HG03469 (cell line): ENCODE data around the gene SLC4A3.
A peak's percentile ranks its signal among the peaks of the same experiment; 100 is the strongest.

Experiments
- ATAC-seq: cut with Tn5 transposase; IDR thresholded peaks from one replicate; pipeline ENCODE4 v1.9.1; 2021; ENCODE audit warnings: mild to moderate bottlenecking, moderate library complexity, moderate number of reproducible peaks; ENCODE audit not compliant: unreplicated experiment

The SLC4A3 gene, protein sequence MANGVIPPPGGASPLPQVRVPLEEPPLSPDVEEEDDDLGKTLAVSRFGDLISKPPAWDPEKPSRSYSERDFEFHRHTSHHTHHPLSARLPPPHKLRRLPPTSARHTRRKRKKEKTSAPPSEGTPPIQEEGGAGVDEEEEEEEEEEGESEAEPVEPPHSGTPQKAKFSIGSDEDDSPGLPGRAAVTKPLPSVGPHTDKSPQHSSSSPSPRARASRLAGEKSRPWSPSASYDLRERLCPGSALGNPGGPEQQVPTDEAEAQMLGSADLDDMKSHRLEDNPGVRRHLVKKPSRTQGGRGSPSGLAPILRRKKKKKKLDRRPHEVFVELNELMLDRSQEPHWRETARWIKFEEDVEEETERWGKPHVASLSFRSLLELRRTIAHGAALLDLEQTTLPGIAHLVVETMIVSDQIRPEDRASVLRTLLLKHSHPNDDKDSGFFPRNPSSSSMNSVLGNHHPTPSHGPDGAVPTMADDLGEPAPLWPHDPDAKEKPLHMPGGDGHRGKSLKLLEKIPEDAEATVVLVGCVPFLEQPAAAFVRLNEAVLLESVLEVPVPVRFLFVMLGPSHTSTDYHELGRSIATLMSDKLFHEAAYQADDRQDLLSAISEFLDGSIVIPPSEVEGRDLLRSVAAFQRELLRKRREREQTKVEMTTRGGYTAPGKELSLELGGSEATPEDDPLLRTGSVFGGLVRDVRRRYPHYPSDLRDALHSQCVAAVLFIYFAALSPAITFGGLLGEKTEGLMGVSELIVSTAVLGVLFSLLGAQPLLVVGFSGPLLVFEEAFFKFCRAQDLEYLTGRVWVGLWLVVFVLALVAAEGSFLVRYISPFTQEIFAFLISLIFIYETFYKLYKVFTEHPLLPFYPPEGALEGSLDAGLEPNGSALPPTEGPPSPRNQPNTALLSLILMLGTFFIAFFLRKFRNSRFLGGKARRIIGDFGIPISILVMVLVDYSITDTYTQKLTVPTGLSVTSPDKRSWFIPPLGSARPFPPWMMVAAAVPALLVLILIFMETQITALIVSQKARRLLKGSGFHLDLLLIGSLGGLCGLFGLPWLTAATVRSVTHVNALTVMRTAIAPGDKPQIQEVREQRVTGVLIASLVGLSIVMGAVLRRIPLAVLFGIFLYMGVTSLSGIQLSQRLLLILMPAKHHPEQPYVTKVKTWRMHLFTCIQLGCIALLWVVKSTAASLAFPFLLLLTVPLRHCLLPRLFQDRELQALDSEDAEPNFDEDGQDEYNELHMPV

GRCh38 chr2:219627103-219628100, at the start of gene SLC4A3:
TSS of gene SLC4A3 (plus strand) at chr2:219627630. CDS start at chr2:219627993, 363 bp downstream.
- ATAC-seq: no peak

- ATAC-seq: no peak
These were observed 48.4 kb upstream of the SLC4A3 start for GRCh38 chr2:219578811-219579613.

DNA sequence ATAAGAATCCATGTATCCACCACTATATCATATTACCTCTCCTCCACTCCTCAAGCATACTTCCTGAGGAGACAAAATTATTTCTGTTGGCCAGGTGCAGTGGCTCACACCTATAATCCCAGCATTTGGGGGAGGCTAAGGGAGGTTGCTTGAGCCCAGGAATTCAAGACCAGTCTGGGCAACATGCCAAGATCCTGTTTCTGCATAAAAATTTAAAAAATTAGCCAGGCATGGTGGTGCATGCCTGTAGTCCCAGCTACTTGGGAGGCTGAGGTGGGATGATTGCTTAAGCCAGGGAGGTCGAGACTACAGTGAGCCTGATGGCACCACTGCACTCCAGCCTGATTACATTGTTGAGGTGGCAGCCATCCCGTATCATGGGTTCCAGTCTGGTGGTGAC, 46.1 kb upstream of the SLC4A3 start:
- no peak for ATAC-seq

DNA sequence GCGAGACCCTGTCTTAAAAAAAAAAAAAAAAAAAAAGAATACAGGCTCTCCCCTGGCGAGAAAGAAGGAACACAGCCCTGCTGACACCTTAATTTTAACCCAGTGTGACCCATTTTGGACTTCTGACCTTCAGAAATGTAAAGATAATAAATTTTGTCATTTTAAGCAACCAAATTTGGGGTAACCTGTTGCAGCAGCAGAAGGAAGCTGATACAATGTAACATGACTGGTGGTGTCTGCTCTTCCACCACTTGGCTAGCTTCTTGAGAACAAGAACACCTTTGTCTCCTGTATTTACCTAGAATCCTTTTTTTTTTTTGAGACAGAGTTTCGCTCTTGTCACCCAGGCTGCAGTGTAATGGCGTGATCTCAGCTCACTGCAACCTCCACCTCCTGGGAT, 36.3 kb upstream of the SLC4A3 start:
- no peak for ATAC-seq

DNA sequence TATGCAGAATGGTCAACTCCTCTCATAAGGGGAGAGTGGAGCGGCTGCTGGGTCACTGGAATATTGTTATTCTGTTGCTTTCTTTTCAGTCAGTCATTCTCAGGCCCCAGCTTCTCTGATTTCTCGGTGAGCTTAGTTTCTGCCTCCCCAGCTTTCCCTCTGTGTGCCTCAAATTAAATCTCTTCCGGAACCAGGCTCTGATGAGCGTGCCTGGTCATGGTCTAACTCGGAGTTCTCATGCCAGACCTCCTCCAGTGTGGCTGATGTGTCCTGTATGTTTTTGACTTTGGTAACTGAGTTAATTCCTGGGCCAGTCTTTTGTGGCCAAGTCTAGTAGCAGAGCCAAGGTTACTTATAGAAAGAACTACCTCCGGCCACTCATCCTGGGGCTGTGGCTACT, 34.7 kb upstream of the SLC4A3 start:
- no peak for ATAC-seq

DNA sequence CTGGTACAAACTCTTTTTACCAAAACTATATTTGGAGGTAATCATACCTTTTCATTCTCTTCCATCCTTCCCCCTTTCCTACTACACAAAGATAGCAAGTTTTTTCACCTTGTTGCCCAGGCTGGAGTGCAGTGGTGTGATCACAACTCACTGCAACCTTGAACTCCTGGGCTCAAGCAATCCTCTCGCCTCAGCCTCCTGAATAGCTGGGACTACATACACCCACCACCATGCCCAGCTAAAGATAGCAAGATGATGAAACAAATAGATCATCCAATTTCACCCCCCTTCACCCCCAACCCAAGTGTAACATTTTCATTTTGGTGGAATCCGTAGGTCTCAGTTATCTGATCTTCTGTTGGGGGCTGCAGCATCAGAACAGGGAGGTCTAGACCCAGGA, 34.3 kb upstream of the SLC4A3 start:
- no peak for ATAC-seq

- no peak for ATAC-seq
These were observed 32.2 kb upstream of the SLC4A3 start for GRCh38 chr2:219595256-219595655.

GRCh38 chr2:219596954-219597551, 30.4 kb upstream of the SLC4A3 start:
- peak; percentile 3 for ATAC-seq

DNA sequence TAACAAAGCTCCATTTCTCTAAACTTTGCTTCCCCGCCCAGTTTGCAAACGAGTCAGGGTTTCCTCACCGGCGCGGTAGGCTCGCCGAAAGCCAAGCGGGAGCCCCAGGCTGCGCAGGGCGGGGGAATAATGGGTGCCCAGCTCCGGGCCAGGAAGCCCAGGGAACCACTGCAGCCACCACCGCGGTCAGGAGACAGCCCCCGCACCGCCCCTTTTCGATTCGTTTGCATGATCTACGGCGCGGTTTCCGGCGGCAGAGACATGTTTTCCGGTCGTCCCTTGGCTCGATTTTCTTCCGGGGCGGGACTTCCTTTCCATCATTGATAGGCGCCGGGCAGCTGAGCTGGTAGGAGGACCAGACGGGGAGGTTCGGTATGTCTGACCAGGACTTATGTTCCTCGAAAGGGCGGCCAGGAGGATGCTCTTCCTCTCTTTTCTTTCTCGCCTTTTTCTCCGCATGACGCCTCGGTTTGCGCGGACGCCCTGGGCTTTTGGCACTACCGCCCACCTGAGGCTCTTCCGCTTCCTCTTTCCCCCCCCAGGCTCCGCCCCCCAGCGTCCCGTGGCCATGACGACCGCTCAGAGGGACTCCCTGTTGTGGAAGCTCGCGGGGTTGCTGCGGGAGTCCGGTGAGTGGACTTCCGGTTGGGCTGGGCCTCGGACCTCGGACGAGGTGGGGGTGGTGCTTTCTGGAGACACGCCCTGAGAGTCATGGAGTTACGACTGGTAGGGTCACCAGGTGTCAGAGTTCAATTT, 29.7 kb upstream of the SLC4A3 start, which contains the start of gene STK11IP:
Gene STK11IP (plus strand): TSS at position 306 of the 756 bp plus-strand sequence. CDS start 263 bp downstream, at position 569.
- peak; percentile 77 for ATAC-seq

DNA sequence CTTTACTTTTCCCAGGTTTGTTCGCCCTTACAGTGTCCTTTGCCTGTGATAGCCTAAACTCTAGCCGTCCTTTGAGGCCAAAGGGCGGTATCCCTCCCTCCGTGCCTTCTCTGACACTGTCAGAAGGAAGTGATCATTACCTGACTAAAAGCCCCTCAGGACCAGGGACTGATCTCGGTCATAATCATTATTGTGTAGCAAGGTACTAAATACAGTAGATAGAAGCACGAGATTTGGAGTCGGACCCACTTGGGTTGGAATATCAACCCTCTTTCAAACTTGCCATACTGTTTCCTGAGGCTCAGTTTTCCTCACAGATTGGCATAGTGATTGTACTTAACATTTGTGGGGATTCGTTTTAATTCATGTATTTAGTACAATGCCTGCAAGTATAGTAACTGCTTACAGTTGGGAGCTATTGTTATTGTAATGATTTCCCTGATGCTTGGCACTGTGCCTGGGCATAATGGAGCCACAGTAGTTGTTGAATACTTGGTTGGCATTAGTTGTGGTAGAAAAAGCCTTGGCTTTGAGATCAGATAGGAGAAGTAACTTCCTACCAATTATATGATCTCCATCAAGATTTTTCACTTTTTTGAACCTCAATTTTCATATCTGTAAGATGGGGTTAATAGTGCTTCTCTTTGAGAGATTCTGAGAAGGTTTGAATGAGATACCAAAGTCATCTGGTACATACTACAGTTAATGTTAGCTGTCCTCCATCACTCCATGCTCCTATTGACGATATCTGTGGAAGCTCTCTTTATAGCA, 28.9 kb upstream of the SLC4A3 start:
- peak; percentile 20 for ATAC-seq

GRCh38 chr2:219603771-219604170, 23.7 kb upstream of the SLC4A3 start:
- ATAC-seq: no peak

DNA sequence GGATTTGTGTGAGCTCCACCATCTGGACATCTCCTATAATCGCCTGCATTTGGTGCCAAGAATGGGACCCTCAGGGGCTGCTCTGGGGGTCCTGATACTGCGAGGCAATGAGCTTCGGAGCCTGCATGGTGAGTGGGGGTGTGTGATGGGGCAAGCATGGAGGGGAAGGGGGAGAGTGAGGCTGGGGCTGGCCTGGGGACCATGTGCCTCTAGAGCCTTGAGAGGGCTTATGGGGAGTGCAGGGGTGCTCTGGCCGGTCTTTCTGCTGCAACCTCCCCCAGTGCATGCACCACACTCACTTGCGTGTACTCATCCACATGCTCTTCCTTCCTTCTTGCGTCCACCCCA, 21.8 kb upstream of the SLC4A3 start:
- ATAC-seq: no peak

GRCh38 chr2:219607931-219608330, 19.5 kb upstream of the SLC4A3 start:
- no peak for ATAC-seq

GRCh38 chr2:219608399-219608964, 18.9 kb upstream of the SLC4A3 start:
- ATAC-seq: no peak

- no peak for ATAC-seq
These were observed 18.2 kb upstream of the SLC4A3 start for GRCh38 chr2:219609149-219609750.

DNA sequence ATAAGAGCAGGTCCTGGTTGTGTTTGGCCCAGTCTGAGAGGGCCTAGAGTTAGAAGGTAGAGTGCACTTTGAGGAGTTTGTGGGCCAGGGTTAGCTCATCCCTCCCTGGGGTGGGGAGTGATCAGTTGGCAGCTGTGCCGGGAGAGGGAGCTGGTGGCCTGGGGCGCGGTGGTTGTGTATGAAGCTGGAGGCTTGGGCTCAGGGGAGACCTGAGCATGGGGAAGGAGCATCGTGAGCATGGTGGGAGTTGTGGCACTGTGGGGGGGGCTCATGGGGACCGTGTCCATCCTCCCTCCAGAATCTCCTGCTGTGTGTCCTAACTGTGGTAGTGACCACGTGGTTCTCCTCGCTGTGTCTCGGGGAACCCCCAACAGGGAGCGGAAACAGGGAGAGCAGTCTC, 16.1 kb upstream of the SLC4A3 start:
- ATAC-seq: no peak
